ENCODE data around the gene ZNRF3.

- TF ChIP-seq RARB (CRISPR knock-in tag; IDR thresholded peaks at IDR 0.05) (no peak), PATZ1 (CRISPR knock-in tag; IDR thresholded peaks at IDR 0.05; ENCODE audit: borderline replicate concordance) (no peak), GLIS3 (CRISPR knock-in tag; IDR thresholded peaks at IDR 0.05) (no peak), TCF4 (CRISPR knock-in tag; IDR thresholded peaks at IDR 0.05; ENCODE audit: borderline replicate concordance) (no peak), TSHZ2 (CRISPR knock-in tag; IDR thresholded peaks at IDR 0.05) (no peak), ZNF565 (CRISPR knock-in tag; conservative IDR thresholded peaks at IDR 0.05; ENCODE audit: low read depth) (no peak), CREB5 (CRISPR knock-in tag; IDR thresholded peaks at IDR 0.05; ENCODE audit: low read depth) (no peak), TOX (CRISPR knock-in tag; IDR thresholded peaks at IDR 0.05; ENCODE audit: borderline replicate concordance) (no peak), CSRNP3 (CRISPR knock-in tag; IDR thresholded peaks at IDR 0.05) (no peak), ZC3H10 (CRISPR knock-in tag; IDR thresholded peaks at IDR 0.05) (no peak)
Measured at GRCh38 chr22:29078869-29079207, 195.5 kb downstream of the ZNRF3 start.

Measured in SK-N-SH treated with all-trans-retinoic acid at 6 μM for 48 hours (cell line).